PC-3 (cell line): Measurements from ENCODE around the gene MLKL. TPM values are rescaled to one million over a fixed set of nuclear protein-coding genes. Genes with fewer than 3 reads are reported as not detected.
A peak's percentile ranks its signal among the peaks of the same experiment; 100 is the strongest.

ENCODE experiments used
- ATAC-seq: fragments of 200-7000 bp; cut with Tn5 transposase; 2 replicates; pipeline ENCODE4 v1.9.1; 2020; ENCODE audit warnings: mild to moderate bottlenecking, moderate library complexity
- BruUV-seq: library from RNA; stranded (reverse); fragments of 400-500 nt; replicated peaks from 2 replicates; lab custom pipeline; 2021; lab: Mats Ljungman, UMichigan
- CTCF ChIA-PET: fragments of 300-600 bp; sonication (Branson Sonifier 250); formaldehyde crosslinking; loops from one replicate; lab custom pipeline; 2022; ENCODE audit warnings: antibody characterized with exemption; lab: Charles Lee
- POLR2A ChIA-PET: fragments of 300-600 bp; sonication (Branson Sonifier 250); formaldehyde crosslinking; loops from one replicate; lab custom pipeline; 2022; ENCODE audit warnings: antibody characterized with exemption; ENCODE audit not compliant: unreplicated experiment; lab: Charles Lee
- DNase-seq: peaks from one replicate; pipeline ENCODE4 v3.0.0-alpha.2; 2015
- H2AFZ ChIP-seq: fragments of 300-600 bp; sonication (generic); 2 replicates; pipeline ENCODE4 v1.6.0; 2016; ENCODE audit warnings: antibody characterized with exemption, low read length
- H3F3A ChIP-seq: fragments of 300-600 bp; sonication (generic); one replicate; pipeline ENCODE4 v1.6.0; 2017; ENCODE audit warnings: antibody characterized with exemption, low read length, control low read depth, mild to moderate bottlenecking; ENCODE audit not compliant: unreplicated experiment
- H3K27ac ChIP-seq: fragments of 300-600 bp; sonication (generic); 2 replicates; pipeline ENCODE4 v1.5.1; 2016; ENCODE audit warnings: mild to moderate bottlenecking, low read length
- H3K27me3 ChIP-seq: fragments of 300-600 bp; sonication (generic); 2 replicates; pipeline ENCODE4 v1.6.1; 2016; ENCODE audit warnings: low read length, mixed read lengths
- H3K36me3 ChIP-seq: fragments of 300-600 bp; sonication (generic); 2 replicates; pipeline ENCODE4 v1.6.1; 2016; ENCODE audit warnings: low read depth, mixed run types, low read length, mixed read lengths
- H3K4me1 ChIP-seq: fragments of 300-600 bp; sonication (generic); 2 replicates; pipeline ENCODE4 v1.5.1; 2016; ENCODE audit warnings: low read length; ENCODE audit not compliant: insufficient read depth
- H3K4me2 ChIP-seq: fragments of 300-600 bp; sonication (generic); 2 replicates; pipeline ENCODE4 v1.6.0; 2016; ENCODE audit warnings: low read length
- H3K4me3 ChIP-seq: fragments of 300-600 bp; sonication (generic); 2 replicates; pipeline ENCODE4 v1.5.1; 2016; ENCODE audit warnings: mild to moderate bottlenecking, low read length, mixed read lengths
- H3K79me2 ChIP-seq: fragments of 300-600 bp; sonication (generic); 2 replicates; pipeline ENCODE4 v1.6.1; 2017; ENCODE audit warnings: low read length, mixed read lengths
- H3K9ac ChIP-seq: fragments of 300-600 bp; sonication (generic); 2 replicates; pipeline ENCODE4 v1.6.0; 2016; ENCODE audit warnings: mild to moderate bottlenecking, low read length
- H3K9me2 ChIP-seq: fragments of 300-600 bp; sonication (generic); replicated peaks from 2 replicates; pipeline ENCODE4 v1.6.1; 2016; ENCODE audit warnings: mixed run types, low read length, mixed read lengths
- H3K9me3 ChIP-seq: fragments of 300-600 bp; sonication (generic); 2 replicates; pipeline ENCODE4 v1.6.1; 2016; ENCODE audit warnings: low read length, mixed read lengths
- H4K20me1 ChIP-seq: fragments of 300-600 bp; sonication (generic); 2 replicates; pipeline ENCODE4 v1.6.1; 2016; ENCODE audit warnings: low read length, mixed read lengths
- CTCF ChIP-seq: fragments of 300-600 bp; sonication (generic); conservative IDR thresholded peaks from 2 replicates; pipeline ENCODE4 v1.5.1; 2017; ENCODE audit warnings: antibody characterized with exemption, low read depth, mild to moderate bottlenecking, low read length
- EZH2phosphoT487 ChIP-seq: fragments of 300-600 bp; sonication (generic); IDR thresholded peaks from 2 replicates; pipeline ENCODE4 v1.6.1; 2018; ENCODE audit warnings: mild to moderate bottlenecking, antibody characterized with exemption, low read length, borderline replicate concordance
- intact Hi-C: fragments of 100-400 bp; cut with micrococcal nuclease; formaldehyde crosslinking; loops from 2 replicates; pipeline ENCODE4 v1.9.0; 2023
- total RNA-seq: library from RNA; depleted of rRNA; stranded (reverse); fragments of >200 nt; gene quantifications from 2 replicates; pipeline ENCODE4 v1.2.3, GENCODE V29; 2014

MLKL gene
- total RNA-seq, 1 experiment from 2014 or later, result 30.9 TPM

- no peaks in the 10 kb centered on the region for H3K9me3 ChIP-seq
- no peaks in the 10 kb centered on the region for H3F3A ChIP-seq
- H3K36me3 ChIP-seq, result no peaks in the 10 kb centered on the region
- DNase-seq, result no peak
- TF ChIP-seq EZH2phosphoT487, result no peak
- TF ChIP-seq CTCF, result no peak
- H3K9ac ChIP-seq, result no peak overlapping the region
- no peak overlapping the region for H3K4me3 ChIP-seq
- H3K9me2 ChIP-seq, result no peaks in the 10 kb centered on the region
- no peaks in the 10 kb centered on the region for H4K20me1 ChIP-seq
- no peak overlapping the region for H2AFZ ChIP-seq
- peaks cover 17% of the 10 kb centered on the region for H3K4me1 ChIP-seq
- no peak overlapping the region for H3K4me2 ChIP-seq
- no peak for ATAC-seq
- ChIA-PET POLR2A (no interaction called here), CTCF (no interaction called here)
- no peak overlapping the region for H3K27ac ChIP-seq
- H3K27me3 ChIP-seq, result no peaks in the 10 kb centered on the region
- no TSS peak for BruUV-seq
- intact Hi-C loops, result no loop called here
- H3K79me2 ChIP-seq, result no peaks in the 10 kb centered on the region
Observed at GRCh38 chr16:74727903-74728302, 27.2 kb upstream of the MLKL start.

DNA sequence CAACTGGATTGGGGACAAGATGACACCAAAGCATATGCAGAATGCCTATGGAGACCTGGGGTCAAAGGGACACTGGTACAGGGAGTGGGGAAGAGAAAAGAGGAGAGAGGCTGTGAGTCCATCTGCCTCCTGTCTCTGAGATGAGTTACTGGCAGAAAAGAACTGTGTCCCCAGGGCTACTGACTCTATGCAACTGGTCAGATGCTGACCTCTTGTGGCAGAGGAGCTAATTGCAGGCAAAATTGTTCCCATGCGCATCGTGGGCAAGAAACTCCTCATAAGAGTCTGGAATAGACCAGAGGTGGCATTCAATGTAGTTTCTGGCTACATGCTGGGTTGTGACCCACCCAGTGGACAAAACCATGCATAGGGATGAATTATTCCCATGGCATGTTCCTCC is 26.1 kb upstream of the MLKL start:
- H4K20me1 ChIP-seq, result no peaks in the 10 kb centered on the region
- POLR2A ChIA-PET, result no interaction called here

More for the DNA sequence above, 26.1 kb upstream of the MLKL start:
- no peaks in the 10 kb centered on the region for H3K27me3 ChIP-seq
- TF ChIP-seq CTCF (peak; percentile 63), EZH2phosphoT487 (no peak)
- DNase-seq (peak; percentile 66), ATAC-seq (peak; percentile 55; the same call in 1 of the 2 replicates)
- H3K4me1 ChIP-seq, result peaks cover 17% of the 10 kb centered on the region
- H3K27ac ChIP-seq, result no peak overlapping the region
- no peak overlapping the region for H3K4me2 ChIP-seq
- no peak overlapping the region for H3K4me3 ChIP-seq
- BruUV-seq, result no TSS peak
- no peak overlapping the region for H3K9ac ChIP-seq
- no peaks in the 10 kb centered on the region for H3K79me2 ChIP-seq
- no peaks in the 10 kb centered on the region for H3K9me2 ChIP-seq
- CTCF ChIA-PET, result interaction anchor here (0.5 kb wide), 1 partner anchor 402 kb away, joined by 4 read pairs; no protein-coding TSS in a partner anchor
- intact Hi-C loops, result no loop called here
- H3F3A ChIP-seq, result no peaks in the 10 kb centered on the region
- H3K9me3 ChIP-seq, result no peaks in the 10 kb centered on the region
- H2AFZ ChIP-seq, result no peak overlapping the region
- H3K36me3 ChIP-seq, result no peaks in the 10 kb centered on the region
